Measurements from ENCODE around the gene ZC3H10. TPM values are rescaled to one million over a fixed set of nuclear protein-coding genes. Genes with fewer than 3 reads are reported as not detected.
A peak's percentile ranks its signal among the peaks of the same experiment; 100 is the strongest.

Gene ZC3H10
- total RNA-seq, 2 donors from 2014 or later, result 3.5 to 6.1 TPM

GRCh38 chr12:56158029-56158925 is 40.2 kb downstream of the ZC3H10 start, which contains the start of gene MYL6:
Gene MYL6 (plus strand): TSS chr12:56158359. CDS start chr12:56158402, 43 bp downstream.
- Histone ChIP-seq H3K9ac (ENCODE audit: low read depth in 2 of 2, low read length in 2 of 2) (peak within 1 kb of the TSS; percentile 93 to 100), H3K27me3 (no peaks in the 10 kb centered on the region), H3K27ac (peak within 1 kb of the TSS; percentile 96), H3K36me3 (peaks cover 13% of the 10 kb centered on the region), H3K4me3 (peak within 1 kb of the TSS; percentile 76), H3K4me1 (peaks cover 8% of the 10 kb centered on the region), H3K9me3 (no peaks in the 10 kb centered on the region)
- TF ChIP-seq CTCF (IDR thresholded peaks at IDR 0.05), result no peak
- DNase-seq, result peak; percentile 98
- intact Hi-C loops (cut with DNase I), result no loop called here

GRCh38 chr12:56158926-56159461 is 40.9 kb downstream of the ZC3H10 start:
- intact Hi-C loops (cut with DNase I), result no loop called here
- TF ChIP-seq CTCF (IDR thresholded peaks at IDR 0.05), result no peak
- peak overlapping the region; percentile 96 for H3K27ac ChIP-seq
- no peaks in the 10 kb centered on the region for H3K9me3 ChIP-seq
- no peaks in the 10 kb centered on the region for H3K27me3 ChIP-seq
- peak; percentile 92 for DNase-seq
- peak overlapping the region; percentile 93 to 100 for H3K9ac ChIP-seq (ENCODE audit: low read depth in 2 of 2, low read length in 2 of 2)
- H3K36me3 ChIP-seq, result peaks cover 13% of the 10 kb centered on the region
- peak overlapping the region; percentile 76 for H3K4me3 ChIP-seq
- H3K4me1 ChIP-seq, result peaks cover 8% of the 10 kb centered on the region

- no peak for TF ChIP-seq CTCF (IDR thresholded peaks at IDR 0.05)
- H3K27ac ChIP-seq, result peak overlapping the region; percentile 96
- H3K9me3 ChIP-seq, result no peaks in the 10 kb centered on the region
- H3K36me3 ChIP-seq, result peaks cover 13% of the 10 kb centered on the region
- no peaks in the 10 kb centered on the region for H3K27me3 ChIP-seq
- DNase-seq, result no peak
- peaks cover 8% of the 10 kb centered on the region for H3K4me1 ChIP-seq
- peak overlapping the region; percentile 93 to 100 for H3K9ac ChIP-seq (ENCODE audit: low read depth in 2 of 2, low read length in 2 of 2)
- intact Hi-C loops (cut with DNase I), result loop anchor here (5.0 kb wide), 1 partner anchor 32 kb away; the partner anchor contains the start of gene ESYT1
- H3K4me3 ChIP-seq, result peak overlapping the region; percentile 76
These were observed 41.6 kb downstream of the ZC3H10 start for GRCh38 chr12:56159482-56160192.

- no peak for DNase-seq
- peaks cover 16% of the 10 kb centered on the region for H3K36me3 ChIP-seq
- no peaks in the 10 kb centered on the region for H3K27me3 ChIP-seq
- H3K9me3 ChIP-seq, result no peaks in the 10 kb centered on the region
- H3K4me1 ChIP-seq, result peaks cover 8% of the 10 kb centered on the region
- peak overlapping the region; percentile 93 to 100 for H3K9ac ChIP-seq (ENCODE audit: low read depth in 2 of 2, low read length in 2 of 2)
- intact Hi-C loops (cut with DNase I), result loop anchor here (5.0 kb wide), 1 partner anchor 33 kb away; the partner anchor contains the start of gene ESYT1
- H3K4me3 ChIP-seq, result peak overlapping the region; percentile 76
- peak overlapping the region; percentile 96 for H3K27ac ChIP-seq
- TF ChIP-seq CTCF (IDR thresholded peaks at IDR 0.05), result no peak
These were observed 42.2 kb downstream of the ZC3H10 start for GRCh38 chr12:56160193-56160763.
